Stomach (tissue), 4 donors: ENCODE data around the gene JAG1.

Experiments used
- POLR2A ChIP-seq, 4 donors: fragments of 450-650 bp; IDR thresholded peaks; one replicate each; pipeline ENCODE4 v1.6.1; 2016; ENCODE audit warnings: antibody characterized with exemption in 4 of 4, control low read depth in 2 of 4, mild to moderate bottlenecking in 1 of 4, moderate library complexity in 1 of 4
- POLR2AphosphoS5 ChIP-seq, 3 donors: sonication (generic); formaldehyde crosslinking; IDR thresholded peaks; one replicate each; pipeline ENCODE4 v1.6.1; 2016; ENCODE audit warnings: antibody characterized with exemption in 3 of 3
- TF ChIP-seq, protein P1 (sequence below), 7 experiments: fragments of 450-650 bp in 4 of 7; fragments of 200-600 bp in 3 of 7; sonication (generic) in 3 of 7; IDR thresholded peaks; one replicate each; pipeline ENCODE4 v1.5.1; 2016 to 2019; ENCODE audit warnings: antibody characterized with exemption in 7 of 7, control low read depth in 2 of 7, mild to moderate bottlenecking in 1 of 7

DNA sequence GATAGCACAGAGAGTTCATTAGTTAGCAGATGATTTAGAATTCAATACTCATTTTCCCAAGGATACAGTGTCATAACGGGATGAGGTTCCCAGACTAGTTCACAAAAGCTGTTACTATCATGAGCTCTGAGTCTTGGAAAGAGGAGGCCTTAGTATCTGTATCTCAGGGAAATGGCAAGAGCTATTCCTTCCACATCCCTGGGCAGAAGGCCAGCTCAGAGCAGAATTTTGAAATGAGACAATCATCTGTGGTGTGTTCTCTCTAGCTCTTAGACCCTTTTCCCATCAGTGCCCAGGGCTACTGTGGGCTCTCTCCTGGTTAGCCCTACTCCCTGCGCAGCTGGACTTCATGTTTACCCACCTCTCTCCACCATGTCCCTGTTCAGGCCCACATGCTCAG, 64.5 kb downstream of the JAG1 start:
- TF ChIP-seq, protein P1, sequence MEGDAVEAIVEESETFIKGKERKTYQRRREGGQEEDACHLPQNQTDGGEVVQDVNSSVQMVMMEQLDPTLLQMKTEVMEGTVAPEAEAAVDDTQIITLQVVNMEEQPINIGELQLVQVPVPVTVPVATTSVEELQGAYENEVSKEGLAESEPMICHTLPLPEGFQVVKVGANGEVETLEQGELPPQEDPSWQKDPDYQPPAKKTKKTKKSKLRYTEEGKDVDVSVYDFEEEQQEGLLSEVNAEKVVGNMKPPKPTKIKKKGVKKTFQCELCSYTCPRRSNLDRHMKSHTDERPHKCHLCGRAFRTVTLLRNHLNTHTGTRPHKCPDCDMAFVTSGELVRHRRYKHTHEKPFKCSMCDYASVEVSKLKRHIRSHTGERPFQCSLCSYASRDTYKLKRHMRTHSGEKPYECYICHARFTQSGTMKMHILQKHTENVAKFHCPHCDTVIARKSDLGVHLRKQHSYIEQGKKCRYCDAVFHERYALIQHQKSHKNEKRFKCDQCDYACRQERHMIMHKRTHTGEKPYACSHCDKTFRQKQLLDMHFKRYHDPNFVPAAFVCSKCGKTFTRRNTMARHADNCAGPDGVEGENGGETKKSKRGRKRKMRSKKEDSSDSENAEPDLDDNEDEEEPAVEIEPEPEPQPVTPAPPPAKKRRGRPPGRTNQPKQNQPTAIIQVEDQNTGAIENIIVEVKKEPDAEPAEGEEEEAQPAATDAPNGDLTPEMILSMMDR (IDR thresholded peaks at IDR 0.05), result no peak
- TF ChIP-seq POLR2A (IDR thresholded peaks at IDR 0.05), result no peak
- TF ChIP-seq POLR2AphosphoS5 (IDR thresholded peaks at IDR 0.05), result peak in 1 of 3 donors; percentile 12
